22Rv1 (cell line): ENCODE results near the gene GPR180.

ENCODE experiments used
- CTCF ChIP-seq: fragments of 450-650 bp; IDR thresholded peaks from 2 replicates; pipeline ENCODE4 v1.5.1; 2017; ENCODE audit warnings: mild to moderate bottlenecking
- ZFX ChIP-seq: fragments of 450-650 bp; IDR thresholded peaks from 2 replicates; pipeline ENCODE4 v1.6.1; 2017; ENCODE audit warnings: antibody characterized with exemption, borderline replicate concordance

- TF ChIP-seq CTCF (no peak), ZFX (no peak)
Measured at GRCh38 chr13:94672400-94672799, 70.7 kb downstream of the GPR180 start.
